HUDEP-2 (cell line): ENCODE results near the gene ARFGAP3.
"Not testable (repeated sequence)": the region's sequence is repeated elsewhere in the genome, so short reads cannot be mapped to it uniquely, and the experiment has no call there.

Experiments used
- DNase-seq, 76 experiments: peaks; one replicate each; lab custom pipeline; 2025; ENCODE audit not compliant: unreplicated experiment in 76 of 76; lab: John Stamatoyannopoulos, UW

ARFGAP3 gene

DNA sequence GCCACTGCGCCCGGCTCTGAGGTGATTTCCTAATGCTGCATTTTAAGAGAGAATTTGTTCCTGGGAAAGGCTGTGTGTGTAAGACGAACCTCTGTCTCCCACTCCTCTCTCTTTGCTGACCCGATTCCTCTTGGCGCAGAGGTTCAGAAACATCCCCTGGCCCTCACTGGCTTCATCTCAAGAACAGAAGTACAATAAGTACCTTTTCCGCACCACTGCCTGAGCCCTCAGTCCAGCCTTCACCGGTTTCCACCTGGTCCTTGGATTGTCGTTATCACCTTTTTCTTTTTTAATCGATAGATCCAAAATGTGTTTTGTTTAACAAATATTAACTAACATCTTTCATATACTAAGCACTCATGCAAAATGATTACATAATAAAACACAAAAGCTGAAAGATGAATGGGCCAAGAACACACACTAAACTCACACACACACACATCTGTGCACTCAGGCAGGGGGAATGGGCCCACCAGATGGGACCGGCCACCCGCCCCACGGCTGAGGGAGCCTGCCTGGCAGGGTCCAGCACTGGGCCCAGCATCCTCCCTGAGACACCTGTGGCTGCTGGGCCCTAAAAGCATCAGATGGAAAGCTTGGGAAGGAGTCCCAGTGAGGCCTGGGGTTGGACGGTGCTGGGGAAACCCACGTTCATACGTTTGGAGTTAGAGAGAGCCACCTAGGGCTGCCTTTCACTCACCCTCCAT, 86.0 kb downstream of the ARFGAP3 start:
- no peak for DNase-seq

DNA sequence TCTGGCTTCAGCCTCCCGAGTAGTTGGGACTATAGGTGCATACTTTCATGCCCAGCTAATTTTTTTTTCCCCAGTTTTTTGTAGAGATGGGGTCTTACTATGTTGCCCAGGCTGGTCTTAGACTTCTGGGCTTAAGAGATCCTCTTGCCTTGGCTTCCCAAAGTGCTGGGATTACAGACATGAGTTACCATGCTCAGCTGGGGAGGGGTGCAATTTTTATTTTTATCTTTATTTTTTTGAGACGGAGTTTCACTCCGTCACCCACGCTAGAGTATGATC, 86.7 kb downstream of the ARFGAP3 start:
- no peak for DNase-seq

DNA sequence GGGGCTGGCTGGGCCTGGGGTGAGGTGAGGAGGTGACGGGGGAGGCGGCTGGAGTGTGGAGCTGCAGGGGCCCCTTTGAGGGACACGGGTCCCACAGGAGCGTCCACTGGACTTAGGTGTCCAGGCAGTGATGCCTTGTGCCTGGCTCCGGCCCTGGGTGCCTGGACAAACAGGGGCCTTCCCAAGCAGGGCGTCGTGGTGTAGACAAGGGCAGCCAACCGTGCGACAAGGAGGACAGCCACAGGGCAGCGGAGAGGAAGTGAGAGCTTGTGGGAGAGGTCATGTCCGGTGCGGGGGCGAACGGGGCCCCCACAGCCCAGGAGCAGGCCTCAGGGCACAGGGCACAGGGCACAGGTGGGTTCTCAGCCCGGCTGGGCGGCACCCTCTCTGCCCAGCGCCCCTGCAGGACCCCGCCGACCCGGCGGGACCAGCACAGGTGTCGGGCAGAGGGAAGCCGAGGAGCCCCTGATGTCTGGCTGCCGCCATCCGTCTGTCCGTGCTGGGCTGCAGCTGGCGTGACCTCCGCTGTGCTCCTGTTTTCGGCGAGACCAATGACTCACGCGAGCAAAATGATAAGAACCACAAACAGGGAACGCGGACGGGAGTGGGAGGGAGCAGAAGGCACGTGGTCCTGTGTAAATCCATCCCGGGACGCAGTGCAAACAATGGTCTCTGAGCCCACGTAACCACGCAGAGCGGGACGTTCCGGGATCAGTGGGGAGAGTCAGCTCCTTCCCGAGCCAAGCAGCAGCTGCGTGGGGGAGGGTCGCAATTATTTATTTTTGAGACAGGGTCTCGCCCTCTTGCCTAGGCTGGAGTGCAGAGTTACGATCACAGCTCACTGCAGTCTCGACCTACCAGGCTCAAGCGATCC, 87.3 kb downstream of the ARFGAP3 start:
- peak in 7 of 76 experiments; percentile 3 to 27 (median 14) for DNase-seq

DNA sequence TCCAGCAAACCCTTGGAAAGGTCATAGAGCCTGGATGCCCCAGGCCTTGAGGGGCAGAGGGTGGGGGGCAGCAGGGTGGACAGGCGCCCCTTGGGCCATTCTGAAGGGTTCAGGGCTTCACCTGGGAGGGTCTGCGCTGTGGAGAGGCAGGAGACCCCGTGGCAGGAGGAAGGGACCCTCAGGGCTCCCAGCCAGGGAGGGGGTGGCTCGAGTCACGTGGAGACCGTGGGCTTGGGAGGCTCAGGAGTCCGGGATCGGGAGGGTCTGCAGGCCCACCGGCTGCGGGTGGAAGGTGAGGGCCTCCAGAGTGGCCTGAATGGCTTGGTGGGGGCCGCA, 87.9 kb downstream of the ARFGAP3 start:
- no peak for DNase-seq

DNA sequence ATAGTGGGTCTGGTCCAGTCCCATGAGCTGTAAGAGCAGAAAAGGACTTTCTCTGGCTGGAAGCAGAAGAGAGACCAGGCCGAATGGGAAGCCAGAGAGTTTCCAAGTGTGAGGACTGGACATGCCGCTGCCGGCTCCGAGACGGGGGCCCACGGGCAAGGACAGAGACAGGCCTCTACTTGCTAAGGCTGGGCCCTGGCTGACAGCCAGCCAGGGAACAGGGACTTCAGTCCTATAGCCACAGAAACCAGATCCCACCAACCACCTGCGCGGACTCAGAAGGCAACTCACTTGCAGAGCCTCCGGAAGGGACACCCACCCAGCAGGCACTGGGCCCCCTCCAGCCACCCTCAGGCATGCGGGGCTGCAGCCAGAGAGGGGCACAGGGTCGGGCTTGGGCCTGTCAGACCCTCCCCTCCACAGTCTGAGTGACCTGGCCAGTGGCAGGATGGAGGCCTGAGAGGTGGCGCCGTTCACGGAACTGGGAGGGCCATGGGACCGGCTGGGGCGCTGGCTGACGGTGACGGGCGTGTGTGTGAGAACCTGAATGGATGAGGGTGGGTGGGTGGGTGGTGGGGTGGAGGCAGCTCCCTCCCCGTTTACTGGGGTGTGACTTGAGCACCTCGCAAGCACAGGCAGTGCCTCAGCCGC, 88.6 kb downstream of the ARFGAP3 start:
- no peak for DNase-seq

DNA sequence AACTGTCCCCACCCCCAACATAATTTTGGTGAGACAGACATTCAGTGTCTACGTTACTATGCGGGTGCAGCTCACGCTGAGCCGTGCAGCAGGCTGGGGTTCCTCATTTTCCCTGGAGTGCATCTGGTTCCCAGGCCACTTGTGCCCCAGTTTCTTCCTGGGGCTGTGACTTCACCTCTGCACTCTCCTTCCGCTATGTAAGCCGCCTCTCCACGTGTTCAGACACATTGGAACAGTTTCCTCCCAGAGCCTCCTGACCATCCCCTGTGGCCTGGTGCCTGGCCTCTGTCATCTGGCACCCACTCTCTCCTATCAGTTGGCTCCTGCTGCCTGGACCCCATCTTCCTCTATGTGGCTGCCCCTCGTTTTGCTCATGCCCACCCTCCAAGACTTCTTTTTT, 90.2 kb downstream of the ARFGAP3 start:
- DNase-seq: no peak

DNA sequence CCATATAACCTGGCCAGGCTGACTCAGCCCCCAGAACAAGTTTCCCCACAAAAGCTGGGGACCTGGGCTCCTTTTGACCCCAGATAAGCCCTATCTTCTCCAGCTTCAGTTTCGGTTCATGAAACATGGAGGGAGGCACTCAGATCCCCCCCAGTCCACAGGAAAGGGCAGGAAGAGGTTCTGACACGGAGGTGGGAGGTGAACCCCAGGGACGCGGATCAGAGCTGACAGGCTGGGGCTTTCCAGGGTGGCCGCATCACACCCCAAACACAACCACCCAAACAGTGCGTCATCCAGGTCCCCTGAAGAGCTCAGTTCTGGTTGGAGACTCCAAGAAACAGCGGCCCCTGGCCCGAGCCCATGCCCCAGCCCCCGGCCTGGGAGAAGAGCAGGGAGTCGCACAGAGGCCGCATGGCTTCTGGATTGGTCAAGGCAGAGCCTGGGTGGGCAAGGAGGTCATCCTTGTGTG, 92.1 kb downstream of the ARFGAP3 start:
- no peak for DNase-seq

DNA sequence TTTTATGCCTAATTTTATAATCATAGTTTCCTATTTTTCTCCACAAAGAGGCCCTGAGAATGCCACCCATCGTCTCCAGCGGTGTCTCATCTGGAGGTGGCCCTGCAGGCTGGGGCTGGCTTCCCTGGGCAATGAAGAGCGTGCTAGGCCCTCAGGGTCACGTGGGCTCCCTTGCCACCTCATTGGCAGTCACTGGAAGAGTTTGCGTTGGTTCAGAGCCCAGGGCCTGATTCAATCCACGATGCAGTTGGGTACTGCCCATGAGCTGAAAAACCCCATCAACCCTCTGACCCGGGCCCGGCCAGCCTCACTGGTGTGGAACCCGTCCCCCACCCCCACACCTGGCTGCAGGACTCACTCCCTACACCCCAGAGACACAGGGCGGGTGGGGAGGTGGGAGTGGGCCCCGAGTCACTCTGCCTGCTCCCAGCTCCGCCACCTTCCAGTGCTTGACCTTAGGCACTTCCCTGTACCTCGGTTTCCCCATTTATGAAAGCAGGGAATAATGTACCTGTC, 93.0 kb downstream of the ARFGAP3 start:
- no peak for DNase-seq

DNA sequence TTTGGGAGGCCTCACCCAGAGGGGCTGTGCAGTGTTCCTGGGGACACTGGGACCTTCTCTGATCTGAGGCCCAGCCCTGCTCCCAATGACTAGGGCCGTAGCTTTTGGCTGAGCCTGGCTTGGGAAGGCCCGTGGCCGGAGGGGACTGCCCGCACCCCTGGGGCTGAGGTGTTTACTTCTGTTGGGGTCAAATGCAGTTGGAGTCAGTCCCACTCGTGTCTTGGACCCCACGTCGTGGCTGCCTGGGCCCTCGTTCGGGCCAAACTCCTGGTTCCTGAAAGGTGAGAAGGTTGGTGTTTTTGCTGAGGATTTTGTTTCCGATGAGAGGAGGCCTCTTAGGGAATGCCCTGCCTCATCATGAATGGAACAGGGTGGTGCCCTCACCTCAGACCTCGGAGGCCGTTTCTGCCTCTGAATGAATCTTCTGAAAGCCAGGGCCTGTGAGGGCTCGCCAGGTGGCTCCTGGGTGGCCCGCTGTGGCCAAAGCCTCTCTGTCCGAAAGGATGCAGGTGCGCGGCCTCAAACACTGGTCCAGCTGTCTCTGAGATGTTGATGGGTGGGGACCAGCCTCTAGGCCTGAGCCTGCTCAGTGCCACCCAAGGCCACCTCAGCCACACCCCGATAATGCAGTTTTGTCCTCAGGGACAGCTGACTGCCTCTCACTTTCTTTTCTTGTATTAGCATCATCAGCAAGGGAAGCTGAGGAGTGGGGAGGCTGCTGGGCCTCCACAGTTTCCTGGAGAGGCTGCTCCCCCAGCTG, 96.1 kb downstream of the ARFGAP3 start:
- no peak for DNase-seq

DNA sequence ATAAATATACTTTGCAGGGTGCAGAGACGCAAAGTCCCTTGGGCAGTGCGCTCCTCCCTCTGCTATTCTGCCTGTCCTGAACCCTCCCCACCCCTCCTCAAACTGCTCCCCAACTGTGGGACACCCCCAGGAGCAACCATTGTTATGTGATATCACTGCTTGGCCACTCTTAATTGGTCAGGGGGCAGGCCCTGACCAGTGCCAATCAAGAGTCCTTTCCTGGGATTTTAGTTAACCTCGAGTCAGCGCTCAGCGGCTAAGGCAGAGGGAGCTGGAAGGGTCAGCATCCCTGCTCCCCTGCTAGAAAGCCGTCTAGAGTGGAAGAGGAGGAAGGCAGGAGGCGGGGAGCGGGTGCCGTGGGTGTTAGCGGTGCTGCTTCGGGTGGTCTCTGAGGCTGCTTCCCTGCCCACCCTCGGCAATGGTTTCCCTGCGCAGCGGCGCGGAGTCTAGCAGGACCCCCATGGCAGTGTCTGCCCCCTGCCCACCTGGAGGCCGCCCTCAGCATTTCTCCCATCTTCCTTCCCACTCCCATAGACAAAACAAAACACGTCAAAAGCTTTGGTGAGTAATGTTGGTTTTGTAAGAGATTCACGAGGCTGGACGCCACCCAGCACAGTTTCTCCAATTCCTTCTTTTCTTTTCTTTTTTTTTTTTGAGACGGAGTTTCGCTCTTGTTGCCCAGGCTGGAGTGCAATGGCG, 98.0 kb downstream of the ARFGAP3 start:
- DNase-seq: no peak

DNA sequence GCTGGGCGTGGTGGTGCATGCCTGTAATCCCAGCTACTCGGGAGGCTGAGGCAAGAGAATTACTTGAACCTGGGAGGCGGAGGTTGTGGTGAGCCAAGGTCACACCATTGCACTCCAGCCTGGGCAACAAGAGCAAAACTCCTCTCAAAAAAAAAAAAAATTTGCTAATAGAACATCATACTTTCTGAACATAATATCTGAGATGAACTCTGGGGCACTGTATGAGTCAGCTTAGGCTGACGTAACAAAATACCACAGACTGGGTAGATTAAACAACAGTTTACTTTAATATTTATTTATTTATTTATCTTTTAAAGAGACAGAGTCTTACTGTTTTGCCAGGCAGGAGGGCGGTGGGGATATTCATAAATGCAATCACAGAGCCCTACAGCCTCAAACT, 101.5 kb downstream of the ARFGAP3 start:
- peak in 3 of 76 experiments; percentile 11 to 23 (median 16) for DNase-seq

DNA sequence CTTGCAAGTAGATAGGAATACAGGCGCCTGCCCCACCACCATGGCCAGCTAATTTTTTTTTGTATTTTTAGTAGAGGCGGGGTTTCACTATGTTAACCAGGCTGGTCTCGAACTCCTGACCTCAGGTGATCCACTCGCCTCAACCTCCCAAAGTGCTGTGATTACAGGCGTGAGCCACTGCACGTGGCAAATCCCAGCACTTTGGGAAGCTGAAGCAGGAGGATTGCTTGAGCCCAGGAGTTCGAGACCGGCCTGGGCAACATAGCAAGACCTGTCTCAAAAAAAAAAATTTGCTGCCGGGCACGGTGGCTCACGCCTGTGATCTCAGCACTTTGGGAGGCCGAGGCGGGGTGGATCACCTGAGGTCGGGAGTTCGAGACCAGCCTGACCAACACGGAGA, 102.0 kb downstream of the ARFGAP3 start:
- DNase-seq: not testable (repeated sequence)

DNA sequence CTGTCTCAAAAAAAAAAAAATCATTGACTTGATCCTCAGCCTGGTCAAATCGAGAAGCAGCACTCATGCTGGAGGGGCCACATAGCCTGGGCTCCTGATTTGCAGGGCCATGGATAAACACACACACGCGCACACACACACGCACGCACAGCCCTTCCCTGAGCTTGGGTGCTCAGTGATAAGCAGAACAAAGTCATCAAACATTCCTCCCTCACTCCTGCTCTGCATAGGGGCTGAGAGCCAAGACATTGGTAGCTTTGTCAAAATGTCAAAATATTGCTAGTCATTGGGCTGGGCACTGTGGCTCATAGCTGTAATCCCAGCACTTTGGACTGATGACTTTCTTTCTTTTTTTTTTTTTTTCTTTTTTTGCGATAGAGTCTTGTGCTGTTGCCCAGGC, 102.4 kb downstream of the ARFGAP3 start:
- DNase-seq: peak in 74 of 76 experiments; percentile 45 to 98 (median 91)

DNA sequence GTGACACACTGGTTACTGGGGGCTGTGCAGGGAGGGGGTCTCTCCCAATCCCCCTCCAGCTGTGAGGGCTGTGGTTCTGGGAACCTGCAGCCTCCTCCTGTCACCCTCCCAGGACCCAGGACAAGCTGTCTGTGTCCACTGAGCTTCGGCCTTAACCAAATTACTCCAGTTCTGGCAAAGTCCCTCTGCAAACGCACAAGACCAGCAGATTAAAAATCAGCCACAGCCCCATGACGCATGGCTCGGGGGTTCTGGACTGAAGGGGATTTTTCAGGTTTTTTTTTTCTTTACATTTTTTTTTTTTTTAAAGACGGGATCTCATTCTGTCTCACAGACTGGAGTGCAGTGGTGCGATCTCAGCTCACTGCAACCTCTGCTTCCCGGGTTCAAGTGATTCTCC, 104.2 kb downstream of the ARFGAP3 start:
- DNase-seq: no peak

DNA sequence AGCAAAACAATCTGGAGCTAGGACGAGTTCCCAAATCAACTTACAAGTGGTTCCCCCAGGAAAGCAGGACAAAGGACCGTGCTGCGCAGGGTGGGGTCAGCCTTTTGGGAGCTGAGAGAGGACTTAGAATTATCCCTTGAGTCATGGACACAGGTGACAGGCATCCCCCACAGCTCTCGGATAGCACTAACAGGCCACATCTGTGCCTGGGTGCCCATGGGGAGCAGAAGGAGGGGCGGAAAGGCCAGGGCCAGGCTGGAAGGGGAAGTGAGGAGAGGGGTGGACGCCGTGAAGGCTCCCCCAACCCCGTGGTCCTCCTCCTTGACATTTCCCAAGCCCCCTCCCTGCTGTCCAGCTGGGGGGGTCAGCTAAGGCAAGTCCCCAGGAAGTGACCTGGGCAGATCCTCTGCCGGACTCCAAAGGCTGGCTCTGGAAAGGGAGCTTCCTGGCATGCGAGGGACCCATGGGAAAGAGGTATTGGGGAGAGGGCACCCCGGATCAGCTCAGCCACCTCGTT, 104.8 kb downstream of the ARFGAP3 start:
- DNase-seq: no peak

DNA sequence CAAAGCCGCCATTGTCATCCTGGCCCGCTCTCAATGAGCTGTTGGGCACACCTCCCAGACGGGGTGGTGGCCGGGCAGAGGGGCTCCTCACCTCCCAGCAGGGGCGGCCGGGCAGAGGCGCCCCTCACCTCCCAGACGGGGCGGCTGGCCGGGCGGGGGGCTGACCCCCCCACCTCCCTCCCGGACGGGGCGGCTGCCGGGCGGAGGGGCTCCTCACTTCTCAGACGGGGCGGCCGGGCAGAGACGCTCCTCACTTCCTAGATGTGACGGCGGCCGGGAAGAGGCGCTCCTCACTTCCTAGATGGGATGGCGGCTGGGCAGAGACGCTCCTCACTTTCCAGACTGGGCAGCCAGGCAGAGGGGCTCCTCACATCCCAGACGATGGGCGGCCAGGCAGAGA, 106.7 kb downstream of the ARFGAP3 start:
- not testable (repeated sequence) for DNase-seq

DNA sequence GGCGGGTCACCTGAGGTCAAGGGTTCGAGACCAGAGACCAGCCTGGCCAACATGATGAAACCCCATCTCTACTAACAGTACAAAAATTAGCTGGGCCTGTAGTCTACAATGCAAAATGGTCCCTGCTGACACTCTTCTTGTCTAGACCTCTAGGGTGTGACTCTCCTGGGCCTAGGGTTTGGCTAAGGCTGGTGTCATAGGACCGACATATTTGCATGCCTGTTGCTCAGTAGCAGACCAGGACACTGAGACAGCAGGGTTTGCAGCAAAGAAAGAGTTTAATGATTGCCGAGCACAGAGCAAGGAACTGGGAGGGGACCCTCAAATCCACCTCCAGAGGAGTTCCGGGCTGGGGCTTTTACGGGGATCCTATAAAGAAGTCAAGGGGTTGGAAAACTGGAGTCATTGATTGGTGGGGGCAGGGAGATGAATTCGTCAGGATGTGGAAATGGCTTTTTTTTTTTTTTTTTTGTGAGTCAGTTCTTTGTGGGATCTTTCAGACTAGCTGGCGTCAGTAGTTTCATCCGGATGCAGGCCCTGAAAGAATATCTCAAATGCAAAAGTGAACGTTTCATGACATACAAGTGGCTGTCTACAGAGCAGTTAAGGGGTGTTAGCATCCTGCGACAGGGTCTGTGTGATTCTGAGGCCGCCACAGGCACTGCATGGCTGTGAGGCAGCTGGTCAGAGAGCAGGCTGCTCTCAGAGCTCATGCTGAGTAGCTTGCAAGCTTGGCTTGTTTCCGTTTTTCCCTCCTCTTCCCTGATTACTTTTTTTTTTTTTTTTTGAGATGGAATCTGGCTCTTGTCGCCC, 109.2 kb downstream of the ARFGAP3 start:
- DNase-seq: peak in 1 of 76 experiments; percentile 12
